Measurements from ENCODE around the gene CAPN8. TPM values are rescaled to one million over a fixed set of nuclear protein-coding genes. Genes with fewer than 3 reads are reported as not detected.

The CAPN8 gene
- total RNA-seq, 1 donor = not detected

GRCh38 chr1:223500560-223501425 lies 164.7 kb downstream of the CAPN8 start:
- DNase-seq (ENCODE audit: low read depth) = peak; percentile 83
- no peak overlapping the region for H3K4me3 ChIP-seq (ENCODE audit: low read depth, low read length)
- no peak for TF ChIP-seq CTCF (IDR thresholded peaks at IDR 0.05; ENCODE audit: insufficient read depth, low read length)

- TF ChIP-seq CTCF (IDR thresholded peaks at IDR 0.05; ENCODE audit: insufficient read depth, low read length) = no peak
- no peak for DNase-seq (ENCODE audit: low read depth)
- H3K4me3 ChIP-seq (ENCODE audit: low read depth, low read length) = no peak overlapping the region
These were observed 168.6 kb downstream of the CAPN8 start for GRCh38 chr1:223496883-223497282.

- no peak overlapping the region for H3K4me3 ChIP-seq (ENCODE audit: low read depth, low read length)
- no peak for DNase-seq (ENCODE audit: low read depth)
- TF ChIP-seq CTCF (IDR thresholded peaks at IDR 0.05; ENCODE audit: insufficient read depth, low read length) = no peak
These were observed 170.4 kb downstream of the CAPN8 start for GRCh38 chr1:223494926-223495645.

GRCh38 chr1:223492044-223492443 lies 173.5 kb downstream of the CAPN8 start:
- H3K4me3 ChIP-seq (ENCODE audit: low read depth, low read length) = no peak overlapping the region
- DNase-seq (ENCODE audit: low read depth) = no peak
- no peak for TF ChIP-seq CTCF (IDR thresholded peaks at IDR 0.05; ENCODE audit: insufficient read depth, low read length)

Small RNA genes within 50 kb of the gene (small RNA-seq; reads per million reads assigned to genes)
- gene RNU6-1248P (not detected), gene SNRPEP10 (not detected)

Other genes with a start within 250 kb of the CAPN8 start
- 456 and 481 TPM in 2 replicates for gene CAPN2, start 46.8 kb upstream of the CAPN8 start, total RNA-seq (ENCODE audit: low replicate concordance)
- 32.7 and 66.9 TPM in 2 replicates for gene TP53BP2, start 180.2 kb upstream of the CAPN8 start, total RNA-seq (ENCODE audit: low replicate concordance)